ENCODE data around the gene CENPH. TPM values are rescaled to one million over a fixed set of nuclear protein-coding genes. Genes with fewer than 3 reads are reported as not detected.
A peak's percentile ranks its signal among the peaks of the same experiment; 100 is the strongest.
"Not testable (repeated sequence)": the region's sequence is repeated elsewhere in the genome, so short reads cannot be mapped to it uniquely, and the experiment has no call there.

Gene CENPH
- total and polyA plus RNA-seq, 2 donors (not counting 3 experiments of a cell fraction or from before 2014, with no cell fraction given): 6.5 to 16.4 TPM

DNA sequence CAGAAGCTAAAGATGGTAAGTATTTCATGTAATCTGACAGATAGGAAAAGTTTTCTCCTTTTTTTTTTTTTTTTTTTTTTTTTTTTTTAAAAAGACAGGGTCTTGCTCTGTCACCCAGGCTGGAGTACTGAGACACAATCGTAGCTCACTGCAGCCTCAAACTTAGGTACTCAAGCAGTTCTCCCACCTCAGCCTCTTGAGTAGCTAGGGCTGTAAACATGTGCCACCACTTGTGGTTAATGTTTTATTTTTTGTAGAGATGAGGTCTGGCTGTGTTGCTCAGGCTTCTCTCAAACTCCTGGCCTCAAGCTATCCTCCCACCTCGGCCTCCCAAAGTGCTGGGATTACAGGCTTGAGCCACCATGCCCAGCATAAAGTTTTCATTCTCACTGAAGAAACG lies 63.1 kb downstream of the CENPH start:
- Histone ChIP-seq H3K4me1 (ENCODE audit: control insufficient read depth, extremely low read depth, insufficient read depth, low read length) (no peaks in the 10 kb centered on the region), H3K9ac (replicated peaks; ENCODE audit: extremely low read depth, insufficient read depth, low read length) (no peak overlapping the region), H4K20me1 (replicated peaks; ENCODE audit: control insufficient read depth, extremely low read depth, insufficient read depth, low read length) (no peaks in the 10 kb centered on the region), H3K9me3 (replicated peaks; ENCODE audit: control insufficient read depth, insufficient read depth, low read length) (no peaks in the 10 kb centered on the region), H3K36me3 (ENCODE audit: control insufficient read depth in 2 of 2, extremely low read depth in 1 of 2, insufficient read depth in 2 of 2, low read length in 2 of 2) (peaks cover 0 to 1% of the 10 kb centered on the region in 2 experiments), H3K9me1 (replicated peaks; ENCODE audit: control insufficient read depth, extremely low read depth, insufficient read depth, low read length) (no peaks in the 10 kb centered on the region), H3K4me2 (ENCODE audit: insufficient read depth, low read length) (no peak overlapping the region), H3K27ac (ENCODE audit: insufficient read depth, low read depth, low read length) (no peak overlapping the region), H3K79me2 (ENCODE audit: control insufficient read depth, insufficient read depth, low read length) (peaks cover 45% of the 10 kb centered on the region), H2AFZ (ENCODE audit: low read depth, low read length) (no peak overlapping the region), H3K27me3 (ENCODE audit: control insufficient read depth in 2 of 2, insufficient read depth in 2 of 2, low read length in 2 of 2) (no peaks in the 10 kb centered on the region), H3K4me3 (replicated peaks in 1 of 3; ENCODE audit: insufficient read depth in 1 of 3, low read depth in 1 of 3, low read length in 3 of 3) (no peak overlapping the region)
- TF ChIP-seq POLR2AphosphoS5 (IDR thresholded peaks at IDR 0.05; ENCODE audit: insufficient read depth, low read depth, low read length) (no peak), MAX (IDR thresholded peaks at IDR 0.05; ENCODE audit: insufficient read depth, insufficient read length) (no peak)
- FAIRE-seq (no peak), DNase-seq (ENCODE audit: low read depth, low spot score) (no peak)
- no TSS peak for BruUV-seq (replicated peaks)
- intact Hi-C loops (cut with micrococcal nuclease) (no loop called here), dilution Hi-C loops (cut with MboI; ENCODE audit: extremely low pct_ligation_motif_present, low sequenced_read_pairs) (no loop called here)
- ChIA-PET CTCF (interaction anchor here (0.6 to 2.7 kb wide), 3 partner anchors 9 to 264 kb away, joined by 4 to 7 read pairs (median 4); partner anchors contain the start of gene CDK7), POLR2A (interaction anchor here (0.8 kb wide), 1 partner anchor 18 kb away, joined by 7 read pairs; the partner anchor contains the start of gene CDK7)

DNA sequence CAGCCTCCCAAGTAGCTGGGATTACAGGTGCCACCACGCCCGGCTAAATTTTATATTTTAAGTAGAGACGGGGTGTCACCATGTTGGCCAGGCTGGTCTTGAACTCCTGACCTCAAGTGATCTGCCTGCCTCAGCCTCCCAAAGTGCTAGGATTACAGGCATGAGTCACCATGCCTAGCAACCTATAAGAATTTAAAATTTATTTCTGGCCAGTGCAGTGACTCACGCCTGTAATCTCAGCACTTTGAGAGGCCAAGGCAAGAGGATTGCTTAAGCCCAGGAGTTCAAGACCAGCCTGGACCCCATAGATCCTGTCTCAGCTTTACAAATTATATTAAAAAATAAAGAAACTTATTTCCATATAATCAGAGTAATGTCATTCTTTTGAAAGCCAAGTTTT lies 66.6 kb downstream of the CENPH start:
- H3K27ac ChIP-seq (ENCODE audit: insufficient read depth, low read depth, low read length); H4K20me1 ChIP-seq (replicated peaks; ENCODE audit: control insufficient read depth, extremely low read depth, insufficient read depth, low read length); CTCF ChIA-PET; H3K4me3 ChIP-seq (replicated peaks in 1 of 3; ENCODE audit: insufficient read depth in 1 of 3, low read depth in 1 of 3, low read length in 3 of 3); intact Hi-C loops (cut with micrococcal nuclease); FAIRE-seq; H3K9ac ChIP-seq (replicated peaks; ENCODE audit: extremely low read depth, insufficient read depth, low read length); DNase-seq (ENCODE audit: low read depth, low spot score); H3K36me3 ChIP-seq (ENCODE audit: control insufficient read depth in 2 of 2, extremely low read depth in 1 of 2, insufficient read depth in 2 of 2, low read length in 2 of 2); BruUV-seq (replicated peaks); dilution Hi-C loops (cut with MboI; ENCODE audit: extremely low pct_ligation_motif_present, low sequenced_read_pairs); H3K9me1 ChIP-seq (replicated peaks; ENCODE audit: control insufficient read depth, extremely low read depth, insufficient read depth, low read length); H3K27me3 ChIP-seq (ENCODE audit: control insufficient read depth in 2 of 2, insufficient read depth in 2 of 2, low read length in 2 of 2); H3K4me2 ChIP-seq (ENCODE audit: insufficient read depth, low read length); H2AFZ ChIP-seq (ENCODE audit: low read depth, low read length); H3K4me1 ChIP-seq (ENCODE audit: control insufficient read depth, extremely low read depth, insufficient read depth, low read length); H3K9me3 ChIP-seq (replicated peaks; ENCODE audit: control insufficient read depth, insufficient read depth, low read length): not testable (repeated sequence)
- POLR2A ChIA-PET: interaction anchor here (0.7 kb wide), 1 partner anchor 42 kb away, joined by 5 read pairs; no protein-coding TSS in a partner anchor
- peak; percentile 3 for TF ChIP-seq JUN (IDR thresholded peaks at IDR 0.05; ENCODE audit: borderline replicate concordance, insufficient read depth, insufficient read length, low read depth)
- peaks cover 11% of the 10 kb centered on the region for H3K79me2 ChIP-seq (ENCODE audit: control insufficient read depth, insufficient read depth, low read length)

Measured in endothelial cell of umbilical vein (primary cell).